ENCODE results near the gene ETV2.

DNA sequence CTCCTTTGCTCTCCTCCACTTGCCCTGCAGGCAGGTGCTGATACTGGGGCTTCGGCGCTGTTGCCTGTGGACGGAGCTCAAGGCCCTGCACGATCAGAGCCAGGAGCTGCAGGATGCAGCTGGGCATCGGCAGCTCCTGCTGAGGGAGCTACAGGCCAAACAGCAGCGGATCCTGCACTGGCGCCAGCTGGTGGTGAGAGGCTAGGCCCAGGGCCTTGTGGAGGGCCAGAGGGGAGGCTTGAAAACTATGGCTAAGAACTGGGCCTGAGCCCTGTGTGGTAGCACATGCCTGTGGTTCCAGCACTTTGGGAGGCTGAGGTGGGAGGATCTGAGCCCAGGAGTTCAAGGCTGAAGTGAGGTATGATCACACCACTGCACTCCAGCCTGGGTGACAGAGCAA lies 22.7 kb upstream of the ETV2 start:
- TF ChIP-seq EZH2 (IDR thresholded peaks at IDR 0.05; ENCODE audit: borderline replicate concordance, low read depth, low read length, poor library complexity, severe bottlenecking), result no peak
- TF ChIP-seq, protein P1, sequence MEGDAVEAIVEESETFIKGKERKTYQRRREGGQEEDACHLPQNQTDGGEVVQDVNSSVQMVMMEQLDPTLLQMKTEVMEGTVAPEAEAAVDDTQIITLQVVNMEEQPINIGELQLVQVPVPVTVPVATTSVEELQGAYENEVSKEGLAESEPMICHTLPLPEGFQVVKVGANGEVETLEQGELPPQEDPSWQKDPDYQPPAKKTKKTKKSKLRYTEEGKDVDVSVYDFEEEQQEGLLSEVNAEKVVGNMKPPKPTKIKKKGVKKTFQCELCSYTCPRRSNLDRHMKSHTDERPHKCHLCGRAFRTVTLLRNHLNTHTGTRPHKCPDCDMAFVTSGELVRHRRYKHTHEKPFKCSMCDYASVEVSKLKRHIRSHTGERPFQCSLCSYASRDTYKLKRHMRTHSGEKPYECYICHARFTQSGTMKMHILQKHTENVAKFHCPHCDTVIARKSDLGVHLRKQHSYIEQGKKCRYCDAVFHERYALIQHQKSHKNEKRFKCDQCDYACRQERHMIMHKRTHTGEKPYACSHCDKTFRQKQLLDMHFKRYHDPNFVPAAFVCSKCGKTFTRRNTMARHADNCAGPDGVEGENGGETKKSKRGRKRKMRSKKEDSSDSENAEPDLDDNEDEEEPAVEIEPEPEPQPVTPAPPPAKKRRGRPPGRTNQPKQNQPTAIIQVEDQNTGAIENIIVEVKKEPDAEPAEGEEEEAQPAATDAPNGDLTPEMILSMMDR (conservative IDR thresholded peaks at IDR 0.05; ENCODE audit: low read depth, low read length), result no peak
